GM19099 (cell line): ENCODE measurements around the gene VPS54.

Source experiments
- POLR2A ChIP-seq: IDR thresholded peaks from 3 replicates; pipeline ENCODE4 v1.6.1; 2011; ENCODE audit warnings: low read depth; ENCODE audit not compliant: insufficient read length; ENCODE audit errors: extremely low read depth

Gene VPS54

GRCh38 chr2:63888490-63889402 is 130.5 kb downstream of the VPS54 start:
- TF ChIP-seq POLR2A = no peak

- TF ChIP-seq POLR2A = no peak
Observed at GRCh38 chr2:63888053-63888452, 131.2 kb downstream of the VPS54 start.

DNA sequence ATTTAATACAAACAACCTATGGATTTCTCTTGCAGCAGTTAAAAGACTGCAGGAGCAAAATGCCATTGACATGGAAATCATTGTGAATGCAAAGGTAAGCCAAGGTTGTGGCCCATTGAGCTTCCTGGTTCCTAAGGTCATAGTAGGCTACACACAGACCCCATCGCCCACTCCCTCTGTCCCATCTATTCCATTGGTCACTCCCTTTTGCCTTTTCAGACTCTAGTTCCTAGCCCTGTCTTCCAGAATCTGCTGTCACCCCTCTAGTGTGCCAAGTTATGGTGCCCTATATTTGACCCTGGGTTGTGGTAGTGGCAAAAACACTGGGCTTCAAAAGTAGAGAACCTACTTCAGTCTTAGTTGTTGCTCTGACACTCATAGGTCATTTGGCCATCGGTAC is 132.8 kb downstream of the VPS54 start:
- TF ChIP-seq POLR2A = no peak

GRCh38 chr2:63882395-63883105 is 136.7 kb downstream of the VPS54 start:
- TF ChIP-seq POLR2A = no peak

DNA sequence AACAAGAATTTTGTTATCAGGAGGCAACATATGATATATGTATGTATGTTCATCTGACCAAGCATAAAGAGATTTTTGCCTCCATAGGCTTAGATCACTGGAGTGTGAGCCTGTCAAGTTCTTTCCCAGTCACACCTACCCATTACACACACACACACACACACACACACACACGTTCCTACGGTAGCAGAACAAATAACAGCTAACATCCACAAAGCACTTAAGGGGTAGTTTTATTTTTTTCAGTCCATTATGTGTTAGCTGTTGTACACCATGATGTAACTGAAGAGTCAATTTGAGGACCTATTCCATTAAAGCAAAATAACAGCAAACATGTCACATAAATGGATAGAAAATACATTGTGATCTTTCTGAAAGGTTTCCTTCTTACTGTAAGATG is 138.0 kb downstream of the VPS54 start:
- no peak for TF ChIP-seq POLR2A

DNA sequence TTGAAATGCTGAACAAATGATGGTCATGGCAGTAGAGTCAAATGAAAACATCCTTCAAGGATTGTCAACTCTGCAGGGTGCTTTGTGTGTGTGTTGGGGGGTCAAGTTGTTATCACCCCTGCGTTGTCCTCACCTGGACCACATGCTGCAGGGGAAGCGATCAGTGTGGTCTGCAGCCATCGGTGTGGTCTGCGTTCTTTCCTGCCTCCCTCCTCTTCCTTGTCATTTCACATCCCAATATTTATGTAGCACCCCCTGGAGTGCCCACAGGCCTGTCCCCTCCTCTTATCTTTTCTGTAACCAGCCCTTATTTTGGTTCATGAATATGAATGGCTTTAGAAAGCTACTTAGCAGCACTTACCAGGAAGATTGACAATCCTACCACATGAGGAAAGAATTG is 138.6 kb downstream of the VPS54 start:
- TF ChIP-seq POLR2A = no peak

GRCh38 chr2:63879876-63880433 is 139.3 kb downstream of the VPS54 start:
- TF ChIP-seq POLR2A = no peak

GRCh38 chr2:63878486-63878885 is 140.7 kb downstream of the VPS54 start:
- TF ChIP-seq POLR2A = no peak

- no peak for TF ChIP-seq POLR2A
Observed at GRCh38 chr2:63876311-63876710, 142.9 kb downstream of the VPS54 start.

DNA sequence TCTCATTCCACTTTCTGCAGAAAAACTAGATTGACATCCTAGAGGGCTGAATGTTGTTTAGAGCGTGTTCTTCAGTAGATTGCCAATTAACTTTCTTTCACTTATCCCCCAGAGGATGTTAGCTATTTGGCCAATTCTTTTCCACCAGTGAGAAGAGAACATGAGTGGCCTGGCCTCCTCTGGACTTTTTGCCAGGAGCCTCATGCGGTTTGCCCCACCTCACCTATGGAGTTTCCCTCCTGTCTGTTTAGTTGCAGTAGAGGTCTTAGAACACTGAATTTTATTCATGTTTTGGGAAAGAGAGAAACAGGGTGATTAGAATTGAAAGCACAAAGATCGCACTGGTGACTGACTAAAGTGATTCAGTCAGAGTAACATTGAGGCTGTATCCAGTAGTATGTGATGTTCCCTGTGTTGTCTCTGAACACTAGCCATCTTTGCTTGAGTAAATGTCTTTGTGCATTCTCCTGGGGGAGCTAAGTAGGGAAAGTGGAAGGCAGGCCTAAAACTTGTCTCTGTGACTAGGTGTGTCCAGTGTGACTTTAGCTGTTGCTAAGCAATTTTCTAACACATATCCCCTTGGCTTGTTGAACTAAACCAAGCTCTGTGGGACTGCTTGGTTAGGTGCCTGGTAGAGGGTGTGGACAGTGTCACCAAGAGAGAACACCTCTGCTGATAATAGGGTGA is 143.5 kb downstream of the VPS54 start:
- TF ChIP-seq POLR2A = no peak

DNA sequence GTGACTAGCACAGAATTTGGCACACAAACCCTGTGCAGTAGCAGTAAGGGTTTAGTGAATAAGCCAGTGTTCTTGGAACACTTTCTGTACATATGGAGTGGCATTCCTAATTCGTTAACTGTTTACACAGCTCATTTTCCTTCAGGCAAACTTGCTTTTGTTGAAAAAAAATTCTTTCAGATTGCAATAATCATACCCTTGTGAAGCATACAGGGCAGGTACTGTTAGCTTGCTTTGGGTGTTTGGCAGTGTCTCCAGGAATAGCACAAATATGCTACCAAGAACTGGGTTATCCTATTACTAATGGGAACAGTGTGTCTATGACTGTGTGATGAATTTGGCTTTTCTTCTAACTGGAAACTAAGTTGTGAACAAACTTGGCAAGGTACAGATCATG is 144.1 kb downstream of the VPS54 start:
- no peak for TF ChIP-seq POLR2A

GRCh38 chr2:63874204-63875130 is 144.8 kb downstream of the VPS54 start:
- no peak for TF ChIP-seq POLR2A

DNA sequence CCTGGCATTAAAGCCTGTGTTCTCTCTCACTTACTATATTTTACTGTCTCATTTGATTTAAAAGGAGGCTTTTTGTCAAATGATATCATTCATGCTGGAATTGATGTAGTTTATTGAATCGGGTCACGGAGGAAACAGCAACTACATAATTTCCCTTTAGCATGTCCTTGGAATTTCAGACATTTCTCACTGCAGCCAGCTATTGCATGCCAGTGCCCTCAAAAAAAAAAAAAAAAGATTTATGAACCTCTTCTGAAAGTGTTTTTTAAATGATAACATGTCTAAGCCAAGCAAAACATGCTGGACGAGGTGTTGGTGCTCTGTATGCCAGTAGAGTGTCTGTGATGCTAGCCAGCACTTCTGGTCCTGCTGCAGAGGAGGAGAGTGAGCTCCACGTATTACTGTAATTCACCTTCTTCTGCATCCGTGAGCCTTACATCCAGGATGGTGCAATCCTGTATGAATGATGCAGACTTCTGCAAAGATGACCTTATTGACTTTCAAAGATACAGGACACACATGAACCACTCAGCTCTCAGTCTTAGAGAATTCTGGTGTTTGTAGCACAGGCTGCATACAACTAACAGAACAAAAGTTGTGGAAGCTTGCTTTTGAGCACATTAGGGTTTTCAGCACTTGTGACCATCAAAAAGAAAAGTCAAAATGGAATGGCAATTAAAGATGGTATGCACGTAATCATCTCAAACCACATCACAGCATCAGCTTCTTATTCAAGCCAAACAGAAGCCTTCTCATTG is 146.5 kb downstream of the VPS54 start:
- no peak for TF ChIP-seq POLR2A
